ENCODE results near the gene RTN3. TPM values are rescaled to one million over a fixed set of nuclear protein-coding genes. Genes with fewer than 3 reads are reported as not detected.
"Not testable (repeated sequence)": the region's sequence is repeated elsewhere in the genome, so short reads cannot be mapped to it uniquely, and the experiment has no call there.

Gene RTN3
- polyA plus RNA-seq, 5 donors = 88.7 to 115 (median 112) TPM

DNA sequence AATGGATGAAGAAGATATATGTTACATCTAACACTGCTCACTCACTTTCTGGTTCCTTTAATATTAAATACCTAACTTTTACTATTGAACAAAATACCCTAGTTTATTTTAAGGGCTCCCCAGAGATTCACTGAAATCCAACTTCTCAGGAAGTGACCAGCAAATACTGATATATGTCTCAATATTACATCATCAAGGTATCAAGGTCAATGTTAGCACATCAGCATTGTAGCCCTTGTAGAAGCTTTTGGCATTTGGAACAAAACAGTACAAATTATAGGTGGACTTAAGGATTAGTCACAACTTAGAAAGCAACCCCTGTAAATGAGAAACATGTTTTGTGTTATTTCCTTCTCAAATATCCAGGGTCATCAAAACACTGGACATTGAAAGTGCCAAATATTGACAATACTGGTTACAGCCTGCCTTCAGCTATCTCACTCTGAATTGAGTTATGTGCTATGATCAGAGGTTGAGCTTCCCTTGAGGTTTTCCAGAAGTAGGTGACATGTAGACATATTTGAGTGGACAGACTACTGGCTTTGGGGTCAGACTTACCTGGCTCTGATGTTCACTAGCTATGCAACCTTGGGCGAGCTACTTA, 8.3 kb upstream of the RTN3 start:
- DNase-seq = no peak

DNA sequence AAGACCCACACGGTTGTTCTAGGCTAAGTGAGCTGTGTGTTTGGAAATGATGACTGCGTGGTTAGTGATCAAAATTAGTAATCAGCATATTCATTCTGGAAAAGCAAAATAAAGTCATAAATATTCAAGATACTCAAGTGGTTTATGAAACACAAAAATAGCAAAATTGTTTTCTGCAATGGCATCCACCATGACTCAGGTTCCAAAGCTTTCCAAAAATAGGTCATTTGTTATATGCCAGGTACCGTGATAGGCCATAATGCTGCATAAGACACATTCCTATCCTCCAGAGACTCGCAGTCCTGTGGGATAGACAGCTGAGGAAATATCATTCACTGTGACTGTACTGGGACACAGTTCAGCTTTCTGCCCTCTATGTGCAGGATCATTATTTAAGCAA, 7.7 kb upstream of the RTN3 start:
- DNase-seq = no peak

DNA sequence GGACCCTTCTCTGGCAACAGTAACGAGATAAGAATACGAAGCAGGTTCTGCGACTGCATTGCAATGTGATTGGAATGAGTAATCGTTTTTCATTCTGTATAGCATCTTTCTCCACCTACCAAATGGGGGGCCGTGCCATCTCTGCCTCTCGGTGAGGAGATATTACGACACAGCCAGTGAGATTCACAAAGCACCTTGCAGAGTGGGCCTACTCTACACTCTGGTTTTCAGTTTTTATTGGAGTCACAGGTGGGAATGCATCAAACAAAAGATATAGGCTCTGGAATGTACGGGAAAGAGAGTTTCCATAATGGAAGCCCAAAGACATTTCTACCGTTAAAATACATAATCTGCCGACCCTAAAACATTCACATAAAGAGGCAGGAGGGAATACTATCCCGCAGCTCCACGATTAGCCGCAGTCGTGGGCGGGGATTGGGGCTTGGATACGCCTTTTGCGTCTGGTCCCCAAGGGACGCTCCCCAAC, 423 bp upstream of the RTN3 start:
- no peak for DNase-seq

DNA sequence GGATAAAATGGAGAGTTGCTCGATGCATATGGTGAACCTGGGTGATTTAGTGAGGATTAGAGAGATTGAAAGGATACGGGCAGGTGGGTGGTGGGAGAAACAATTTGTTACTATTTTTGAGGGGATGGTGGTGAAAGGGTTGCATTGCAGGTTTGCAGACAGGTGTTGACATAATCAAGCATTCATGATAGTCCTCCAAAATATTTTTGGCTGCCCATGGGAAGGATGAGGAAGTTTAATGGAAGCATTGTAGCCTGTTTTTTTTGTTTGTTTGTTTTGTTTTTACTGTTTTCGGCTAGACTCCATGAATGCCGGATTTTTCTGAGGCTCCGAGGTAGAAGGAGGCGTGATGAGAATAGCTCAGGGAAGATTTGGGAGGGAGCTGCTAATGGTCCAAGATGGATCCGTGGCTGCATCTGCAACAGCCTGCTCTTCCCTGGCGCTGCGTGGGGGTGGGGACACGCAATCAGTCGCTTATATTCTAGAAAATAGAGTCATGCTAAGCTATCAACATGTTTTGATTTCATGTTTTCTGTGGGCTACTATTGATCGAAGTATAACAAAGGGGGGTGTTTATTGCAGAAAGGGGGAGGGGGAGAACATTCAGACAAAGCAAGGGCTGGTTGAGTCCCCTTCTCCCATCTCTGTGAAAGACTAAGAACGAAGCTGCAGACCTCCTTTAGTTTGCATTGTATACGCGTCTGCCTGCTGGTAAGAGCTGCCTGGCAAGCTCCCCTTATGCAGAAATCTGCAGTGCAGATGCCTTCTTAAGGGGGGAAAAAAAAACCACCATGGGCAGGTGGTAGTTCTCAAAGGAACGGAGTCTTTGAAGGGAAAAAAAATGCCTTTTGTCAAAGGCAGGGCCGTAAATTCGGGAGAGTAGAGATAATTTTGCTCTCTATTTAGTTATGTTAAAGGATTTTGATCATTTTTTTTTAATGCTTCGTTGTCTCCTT, 1.0 kb downstream of the RTN3 start:
- DNase-seq = peak in 1 of 2 donors; percentile 23

DNA sequence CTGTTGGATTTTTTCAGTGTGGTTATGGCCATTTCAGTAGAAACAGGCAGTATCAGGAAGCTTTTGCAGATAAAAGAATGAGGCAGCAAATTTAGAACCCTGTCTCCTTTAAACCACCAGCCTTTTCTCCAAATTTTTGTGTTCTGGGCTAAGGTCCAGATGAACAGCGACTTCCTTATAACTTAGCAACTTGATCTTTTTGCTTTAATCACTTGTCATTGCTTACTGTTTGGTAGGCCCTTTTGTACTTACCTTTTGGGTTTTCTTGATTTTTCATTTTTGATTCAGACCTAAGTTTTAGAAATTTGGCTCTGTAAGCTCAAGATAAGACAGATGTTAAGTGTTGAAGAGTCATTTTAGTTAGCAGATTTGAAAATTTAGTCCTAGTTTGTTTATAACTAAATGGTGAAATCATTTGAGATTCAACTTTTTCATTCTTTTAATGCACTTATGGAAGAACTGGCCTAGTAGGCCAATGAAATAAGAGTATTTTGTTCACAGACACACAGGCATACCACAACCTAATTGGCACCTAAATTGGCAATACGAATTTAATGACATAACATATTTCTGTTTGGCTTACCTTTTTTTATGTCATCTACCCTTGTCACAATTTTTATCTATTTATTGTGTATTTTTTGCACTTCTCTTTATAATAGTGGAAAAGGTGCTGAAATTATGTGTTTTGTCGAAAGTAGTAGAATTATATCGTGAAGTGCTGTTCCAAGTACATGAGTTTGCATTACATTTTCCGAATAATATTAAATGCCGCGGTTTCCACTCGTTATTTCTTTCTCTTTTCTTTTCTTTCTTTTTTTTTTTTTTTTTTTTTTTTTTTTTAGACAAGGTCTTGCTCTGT, 2.1 kb downstream of the RTN3 start:
- peak in 1 of 2 donors; percentile 23 for DNase-seq

DNA sequence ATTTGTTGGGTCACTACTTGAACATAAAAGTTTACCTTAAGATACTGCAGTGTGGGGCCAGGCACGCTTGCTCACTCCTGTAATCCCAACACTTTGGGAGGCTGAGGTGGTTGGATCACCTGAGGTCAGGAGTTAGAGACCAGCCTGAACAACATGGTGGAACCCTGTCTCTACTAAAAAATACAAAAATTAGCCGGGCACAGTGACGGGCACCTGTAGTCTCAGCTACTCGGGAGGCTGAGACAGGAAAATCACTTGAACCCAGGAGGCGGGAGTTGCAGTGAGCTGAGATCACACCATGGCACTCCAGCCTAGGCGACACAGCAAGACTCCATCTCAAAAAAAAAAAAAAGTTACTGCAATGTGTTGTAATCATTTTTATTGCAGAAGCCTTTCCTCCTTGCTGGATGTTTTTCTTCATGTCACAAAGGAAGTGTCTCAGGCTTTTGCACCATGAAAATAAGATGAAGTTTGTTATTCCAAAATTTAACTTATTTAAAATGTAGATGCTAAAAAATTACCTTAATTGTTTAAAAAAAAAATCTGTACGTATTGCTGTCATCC, 3.9 kb downstream of the RTN3 start:
- not testable (repeated sequence) for DNase-seq

DNA sequence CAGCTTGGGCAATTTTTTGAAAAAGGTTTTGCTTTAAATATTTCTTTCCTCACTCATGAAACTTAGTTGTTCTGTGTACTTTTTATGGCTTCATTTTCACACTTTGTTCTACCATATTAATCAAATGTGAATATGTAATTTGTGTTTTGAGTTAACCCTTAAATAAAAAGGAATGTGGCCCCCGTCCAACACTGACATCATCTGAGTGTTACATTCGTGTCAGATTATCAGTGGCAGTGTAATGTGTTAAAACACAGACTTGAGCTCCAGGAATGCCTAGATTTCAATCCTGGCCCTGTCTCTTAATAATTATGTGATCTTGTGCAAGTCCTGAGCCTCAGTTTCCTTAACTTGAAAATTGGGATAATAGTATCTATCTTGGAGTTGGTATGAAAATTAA, 5.6 kb downstream of the RTN3 start:
- DNase-seq = no peak

DNA sequence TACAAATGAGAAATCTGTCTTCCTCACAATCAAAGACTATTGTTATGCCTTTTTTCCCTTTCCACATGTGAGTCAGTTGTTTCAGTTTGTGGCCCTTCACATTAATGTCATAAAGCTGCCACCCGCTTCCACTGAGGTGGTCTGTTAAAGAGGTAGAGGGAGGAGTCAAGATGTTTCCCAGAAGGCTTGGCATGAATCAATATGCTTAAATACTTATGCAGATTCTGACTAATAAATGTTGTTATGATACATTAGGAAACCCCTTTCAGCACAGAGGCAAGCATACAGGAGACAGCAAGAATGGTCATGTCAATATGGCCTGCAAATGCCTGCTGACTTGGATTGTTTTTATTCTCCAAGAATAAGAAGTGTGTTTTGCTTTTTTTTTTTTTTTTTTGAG, 6.5 kb downstream of the RTN3 start:
- DNase-seq = no peak

DNA sequence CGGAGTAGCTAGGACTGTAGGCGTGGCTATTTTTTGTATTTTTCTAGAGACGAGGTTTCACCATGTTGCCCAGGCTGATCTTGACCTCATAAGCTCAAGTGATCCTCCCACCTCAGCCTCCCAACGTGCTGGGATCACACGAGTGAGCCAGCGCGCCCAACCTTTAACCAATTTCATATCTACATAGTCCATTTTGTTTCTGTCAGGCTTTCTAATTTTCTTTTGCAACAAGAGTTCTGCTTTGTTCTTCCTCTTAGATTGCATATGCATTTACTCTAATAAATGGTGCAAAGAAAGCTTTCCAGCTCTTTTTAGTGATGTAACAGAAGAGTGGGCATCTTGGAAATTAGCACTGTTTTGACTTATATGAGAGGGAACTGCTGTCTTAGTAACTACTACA, 13.3 kb downstream of the RTN3 start:
- no peak for DNase-seq

DNA sequence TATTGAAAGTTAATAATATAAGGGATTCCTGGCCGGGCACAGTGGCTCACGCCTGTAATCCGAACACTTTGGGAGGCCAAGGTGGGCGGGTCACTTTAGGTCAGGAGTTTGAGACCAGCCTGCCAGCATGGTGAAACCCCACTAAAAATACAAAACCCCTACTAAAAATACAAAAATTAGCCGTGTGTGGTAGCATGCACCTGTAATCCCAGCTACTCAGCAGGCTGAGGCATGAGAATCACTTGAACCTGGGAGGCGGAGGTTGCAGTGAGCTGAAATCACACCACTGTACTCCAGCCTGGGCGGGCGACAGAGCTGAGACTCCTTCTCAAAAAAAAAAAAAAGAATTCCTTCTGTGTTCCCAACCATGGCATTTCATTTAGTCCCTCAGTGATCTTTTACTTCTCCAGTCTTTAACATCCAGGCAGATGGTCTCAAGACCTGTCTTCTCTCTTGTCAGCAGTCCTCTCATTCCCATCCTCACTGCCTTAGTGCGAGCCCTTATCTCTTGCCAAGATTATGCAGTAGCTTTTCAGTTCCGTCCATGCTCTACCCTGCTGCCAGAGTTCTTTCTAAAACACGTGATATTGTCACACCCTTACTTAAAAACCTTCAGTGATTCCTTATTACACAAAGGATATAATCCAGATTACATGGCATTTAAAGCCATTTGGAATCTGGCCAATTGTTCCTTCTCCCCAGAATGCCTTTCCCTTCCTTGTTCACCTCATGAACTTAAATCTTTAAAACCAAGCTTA, 17.9 kb downstream of the RTN3 start:
- no peak for DNase-seq

DNA sequence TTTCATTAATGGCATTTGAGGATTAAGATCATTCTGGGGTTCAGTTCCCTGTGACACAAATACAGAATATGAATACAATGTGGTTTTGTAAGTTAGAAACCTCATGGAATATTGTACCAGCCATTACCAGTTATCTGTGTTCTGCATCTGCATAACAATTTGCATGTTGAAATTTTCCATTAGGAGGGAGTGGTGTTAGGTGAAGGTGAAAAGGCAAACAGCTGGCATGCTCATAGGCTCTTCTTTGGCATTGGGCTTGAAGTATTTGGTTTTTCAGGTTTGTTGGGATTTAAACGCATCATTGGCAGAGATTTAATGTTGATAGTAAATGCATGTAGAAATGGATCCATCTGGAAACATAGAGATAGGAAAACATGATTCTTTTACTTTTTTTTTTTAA, 18.6 kb downstream of the RTN3 start:
- no peak for DNase-seq

DNA sequence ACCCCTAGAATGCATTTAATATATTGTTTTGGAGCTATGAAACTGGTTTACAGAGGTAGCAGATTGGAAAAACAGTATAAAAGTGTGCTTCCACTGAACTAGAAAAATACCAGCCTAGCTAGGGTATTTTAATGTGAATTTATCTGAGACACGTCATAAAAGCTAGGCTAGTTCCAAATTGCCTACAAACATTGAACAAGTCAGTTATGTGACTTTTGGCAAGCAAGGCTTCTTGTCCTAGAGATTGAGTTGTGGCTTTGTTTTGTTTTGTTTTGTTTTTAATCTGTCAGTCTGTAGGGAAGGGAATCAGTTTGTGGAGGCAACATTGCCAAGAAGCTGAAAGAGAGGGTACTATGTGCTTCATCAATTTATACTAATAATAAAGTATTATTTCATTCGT, 24.2 kb downstream of the RTN3 start:
- DNase-seq = no peak

DNA sequence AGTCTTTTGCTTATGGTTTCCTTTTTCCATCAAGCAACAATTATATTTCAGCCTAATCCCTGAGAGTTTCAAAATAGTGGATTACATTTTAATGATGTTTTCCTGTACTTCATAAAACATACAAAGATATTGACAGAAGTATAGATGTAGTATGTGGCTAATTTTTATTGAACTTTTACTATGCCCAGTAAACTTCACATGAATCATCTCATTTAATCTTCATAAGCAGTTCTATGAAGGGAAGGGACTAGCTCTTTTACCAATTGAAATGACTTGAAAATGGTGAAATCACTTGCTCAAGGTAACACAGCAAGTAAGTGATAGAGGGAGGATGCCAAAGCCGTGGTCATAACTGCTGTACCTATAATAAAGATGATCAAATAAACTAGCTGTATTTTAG, 27.5 kb downstream of the RTN3 start:
- no peak for DNase-seq

DNA sequence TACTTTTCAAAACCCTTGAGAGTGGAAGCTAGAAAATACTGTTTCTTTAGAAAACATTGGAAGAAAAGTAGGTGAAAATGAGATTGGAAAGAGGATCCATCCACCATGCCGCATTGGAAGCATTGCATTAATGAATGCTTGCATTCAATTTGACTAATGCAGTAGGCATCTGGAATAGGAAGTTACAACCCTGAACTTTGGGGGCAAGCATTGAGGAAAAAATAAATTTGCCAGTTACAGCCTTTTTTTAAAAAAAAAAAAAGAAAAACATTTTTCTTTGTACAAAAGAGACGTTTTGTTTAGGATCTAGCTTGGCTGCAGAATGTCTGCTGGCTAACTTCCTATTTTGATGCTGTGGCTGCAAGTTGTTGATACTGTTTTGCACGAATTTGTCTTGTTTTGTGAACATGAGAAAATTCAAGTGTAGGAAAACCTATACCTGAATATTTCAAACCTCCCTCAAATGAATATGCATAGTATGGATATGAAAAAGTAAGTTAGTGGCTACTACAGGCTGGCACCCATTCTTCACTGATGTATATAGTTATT, 28.1 kb downstream of the RTN3 start:
- no peak for DNase-seq

DNA sequence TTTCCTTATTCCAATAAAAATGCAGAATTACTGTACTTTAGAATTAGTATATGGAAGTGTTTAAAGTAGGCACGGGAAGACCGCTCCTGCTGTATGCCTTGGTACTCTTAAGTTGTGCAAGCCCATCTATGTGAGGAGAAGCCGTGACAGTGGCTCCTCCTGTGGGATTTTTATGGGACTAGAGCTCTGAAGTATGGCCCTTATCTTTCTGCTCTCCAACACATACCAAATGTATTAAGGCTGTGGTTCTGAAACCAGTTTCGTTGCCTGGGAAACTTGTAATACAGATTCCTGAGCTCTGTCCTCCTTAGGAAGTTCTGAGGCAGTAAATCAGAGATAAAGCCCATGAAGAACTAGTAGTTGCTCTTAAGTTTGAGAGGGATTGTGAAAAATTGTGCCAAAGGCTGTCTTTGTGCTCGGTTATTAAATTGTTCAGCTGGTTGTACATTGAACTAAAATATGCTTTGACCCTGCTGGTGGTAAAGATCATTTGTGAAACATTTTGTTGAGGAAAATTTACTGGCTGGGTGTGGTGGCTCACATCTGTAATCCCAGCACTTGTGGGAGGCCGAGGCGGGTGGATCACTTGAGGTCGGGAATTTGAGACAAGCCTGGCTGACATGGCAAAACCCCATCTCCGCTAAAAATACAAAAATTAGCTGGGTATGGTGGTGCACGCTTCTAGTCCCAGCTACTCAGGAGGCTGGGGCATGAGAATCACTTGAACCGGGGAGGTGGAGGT, 29.3 kb downstream of the RTN3 start:
- DNase-seq = peak in 1 of 2 donors; percentile 18

DNA sequence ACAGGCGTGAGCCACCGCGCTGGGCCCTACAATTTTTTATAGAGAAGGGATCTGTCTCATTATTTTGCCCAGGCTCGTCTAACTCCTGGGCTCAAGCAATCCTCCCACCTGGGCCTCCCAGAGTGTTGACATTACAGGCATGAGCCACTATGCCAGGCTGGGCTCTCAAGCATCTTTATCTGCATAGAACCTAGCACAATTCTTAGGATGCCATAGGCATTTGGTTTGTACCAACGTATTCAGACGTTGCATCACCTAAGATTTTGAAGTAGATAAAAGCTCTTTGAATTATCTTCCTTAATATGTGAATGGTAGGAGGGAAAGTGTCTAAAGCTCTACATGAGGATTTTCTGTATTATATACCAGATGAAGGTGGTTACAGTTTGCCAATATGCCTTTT, 30.5 kb downstream of the RTN3 start:
- DNase-seq = no peak

DNA sequence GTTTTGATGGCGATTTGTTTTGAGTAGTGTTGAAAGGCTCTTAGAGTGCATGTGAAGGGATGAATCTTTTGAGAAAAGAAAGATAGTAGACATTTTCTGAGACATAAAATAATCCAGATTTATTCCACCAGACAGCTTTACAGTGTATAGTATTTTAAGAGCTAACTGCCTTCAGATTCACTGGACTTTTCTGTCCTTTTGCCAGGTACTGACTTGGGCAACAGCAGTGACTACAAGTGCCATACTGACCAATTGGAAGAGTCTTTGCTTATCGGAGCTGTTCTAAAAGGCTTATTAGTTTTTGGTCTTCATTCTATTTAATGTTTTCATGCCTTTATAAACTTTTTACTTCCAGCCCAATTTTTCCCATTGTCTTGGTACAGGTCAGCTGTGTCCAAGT, 32.5 kb downstream of the RTN3 start:
- DNase-seq = no peak

DNA sequence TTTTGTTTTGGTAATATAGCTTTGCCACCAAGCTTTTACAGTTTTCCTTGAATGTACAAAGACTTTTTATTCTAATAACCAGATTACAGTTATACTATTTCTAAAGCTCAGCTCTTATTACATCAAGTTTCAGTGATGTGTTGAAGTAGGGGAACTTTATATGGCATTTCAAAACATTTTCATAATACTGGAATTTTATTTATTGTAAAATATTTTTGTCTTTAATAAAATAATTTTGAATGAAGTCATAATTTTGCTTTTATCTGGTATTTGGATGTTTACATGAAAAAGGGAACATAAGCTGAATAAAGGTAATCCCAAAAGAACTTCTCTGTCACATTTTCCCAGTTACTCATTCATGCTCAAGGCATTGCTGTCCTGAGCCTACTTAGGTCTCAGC, 34.7 kb downstream of the RTN3 start:
- DNase-seq = no peak

DNA sequence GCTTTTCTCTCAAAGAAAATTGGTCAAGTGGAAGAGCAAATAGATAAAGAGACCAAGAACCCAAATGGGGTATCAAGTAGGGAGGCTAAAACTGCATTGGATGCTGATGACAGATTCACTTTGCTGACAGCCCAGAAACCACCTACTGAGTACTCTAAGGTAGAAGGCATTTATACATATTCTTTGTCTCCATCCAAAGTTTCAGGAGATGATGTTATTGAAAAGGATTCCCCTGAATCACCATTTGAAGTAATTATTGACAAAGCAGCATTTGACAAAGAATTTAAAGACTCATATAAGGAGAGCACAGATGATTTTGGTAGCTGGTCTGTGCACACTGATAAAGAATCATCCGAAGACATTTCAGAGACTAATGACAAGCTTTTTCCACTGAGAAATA, 37.7 kb downstream of the RTN3 start:
- DNase-seq = no peak

DNA sequence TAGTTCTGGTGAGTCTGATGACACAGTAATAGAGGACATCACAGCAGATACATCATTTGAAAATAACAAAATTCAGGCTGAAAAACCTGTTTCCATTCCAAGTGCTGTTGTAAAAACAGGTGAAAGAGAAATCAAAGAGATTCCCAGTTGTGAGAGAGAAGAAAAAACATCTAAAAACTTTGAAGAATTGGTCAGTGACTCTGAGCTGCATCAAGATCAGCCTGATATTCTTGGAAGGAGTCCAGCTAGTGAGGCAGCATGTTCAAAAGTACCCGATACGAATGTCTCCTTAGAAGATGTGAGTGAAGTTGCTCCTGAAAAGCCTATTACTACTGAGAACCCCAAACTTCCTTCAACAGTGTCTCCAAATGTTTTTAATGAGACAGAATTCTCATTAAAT, 38.7 kb downstream of the RTN3 start:
- no peak for DNase-seq
